GM12892 (cell line): ENCODE measurements around the gene CACNA1C.

Source experiments
- POLR2A ChIP-seq: IDR thresholded peaks from 2 replicates; pipeline ENCODE4 v1.6.1; 2011; ENCODE audit warnings: low read depth, low read length, control low read depth
- POLR2AphosphoS5 ChIP-seq: IDR thresholded peaks from 2 replicates; pipeline ENCODE4 v1.6.1; 2011; ENCODE audit warnings: low read depth, low read length, control low read depth
- TAF1 ChIP-seq: IDR thresholded peaks from 2 replicates; pipeline ENCODE4 v1.6.1; 2011; ENCODE audit warnings: low read depth, mild to moderate bottlenecking, control low read depth, low read length, borderline replicate concordance

GRCh38 chr12:2075508-2076195 is 22.9 kb downstream of the CACNA1C start:
- no peak for TF ChIP-seq POLR2A
- no peak for TF ChIP-seq POLR2AphosphoS5
- TF ChIP-seq TAF1: no peak
